ENCODE measurements around the gene SPATA46. TPM values are rescaled to one million over a fixed set of nuclear protein-coding genes. Genes with fewer than 3 reads are reported as not detected.

SPATA46 gene
- total and polyA plus RNA-seq, 2 of the 8 experiments (the other 6 are each of a cell fraction or from before 2014, with no cell fraction given) = not detected

DNA sequence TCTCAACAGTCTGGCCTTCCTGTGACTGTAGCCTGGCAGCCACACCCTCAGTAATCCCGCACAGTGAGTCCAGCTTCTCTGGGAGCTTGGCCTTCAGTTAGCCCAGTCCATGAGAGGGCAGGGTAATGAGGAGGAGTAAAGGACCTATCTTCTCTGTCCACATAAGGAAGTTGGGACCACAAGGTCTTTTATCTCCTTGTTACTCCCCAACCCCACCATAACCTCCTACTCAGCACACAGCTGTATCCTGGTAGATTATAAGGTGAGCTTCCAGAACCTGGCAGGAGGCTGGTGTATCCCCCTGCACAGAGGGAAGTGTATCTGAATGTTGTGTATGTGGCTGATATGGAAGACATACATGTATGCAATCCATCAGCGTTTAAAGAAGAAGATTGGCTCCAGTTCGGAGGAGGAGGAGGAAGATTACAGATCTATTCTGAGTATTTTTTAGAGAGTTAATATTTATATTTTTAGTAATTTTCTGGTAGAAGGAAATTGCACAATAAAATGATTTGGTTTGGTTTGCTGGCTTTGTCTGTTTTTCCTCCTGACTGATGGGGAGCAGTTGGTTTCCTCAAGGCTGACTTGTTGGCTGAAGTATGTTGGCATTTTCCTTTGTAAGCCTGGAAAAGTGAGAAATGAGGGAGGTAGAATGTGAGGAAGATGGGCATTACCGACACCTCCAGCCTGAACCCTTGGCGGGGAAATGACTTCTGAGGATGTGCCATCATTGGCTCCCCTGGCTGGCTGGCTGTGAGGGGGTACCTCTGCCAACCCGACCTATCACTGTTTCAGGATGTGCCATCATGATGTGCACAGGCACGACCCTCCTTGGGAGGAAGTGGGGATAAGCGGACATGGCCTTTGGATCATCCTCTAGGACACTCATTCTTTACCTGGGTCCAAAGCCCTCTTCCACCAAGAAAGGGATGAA is 9.9 kb upstream of the SPATA46 start (continued):
- TF ChIP-seq CHD7 (IDR thresholded peaks at IDR 0.05; ENCODE audit: insufficient replicate concordance, low read length) (no peak), FOSL1 (IDR thresholded peaks at IDR 0.05; ENCODE audit: insufficient read depth, low read depth, low read length) (no peak), POLR2AphosphoS5 (IDR thresholded peaks at IDR 0.05; ENCODE audit: low read depth, low read length) (no peak), ASH2L (IDR thresholded peaks at IDR 0.05; ENCODE audit: low read length) (no peak), CREB1 (IDR thresholded peaks at IDR 0.05) (no peak)
